ENCODE measurements around the gene HIRA.

DNA sequence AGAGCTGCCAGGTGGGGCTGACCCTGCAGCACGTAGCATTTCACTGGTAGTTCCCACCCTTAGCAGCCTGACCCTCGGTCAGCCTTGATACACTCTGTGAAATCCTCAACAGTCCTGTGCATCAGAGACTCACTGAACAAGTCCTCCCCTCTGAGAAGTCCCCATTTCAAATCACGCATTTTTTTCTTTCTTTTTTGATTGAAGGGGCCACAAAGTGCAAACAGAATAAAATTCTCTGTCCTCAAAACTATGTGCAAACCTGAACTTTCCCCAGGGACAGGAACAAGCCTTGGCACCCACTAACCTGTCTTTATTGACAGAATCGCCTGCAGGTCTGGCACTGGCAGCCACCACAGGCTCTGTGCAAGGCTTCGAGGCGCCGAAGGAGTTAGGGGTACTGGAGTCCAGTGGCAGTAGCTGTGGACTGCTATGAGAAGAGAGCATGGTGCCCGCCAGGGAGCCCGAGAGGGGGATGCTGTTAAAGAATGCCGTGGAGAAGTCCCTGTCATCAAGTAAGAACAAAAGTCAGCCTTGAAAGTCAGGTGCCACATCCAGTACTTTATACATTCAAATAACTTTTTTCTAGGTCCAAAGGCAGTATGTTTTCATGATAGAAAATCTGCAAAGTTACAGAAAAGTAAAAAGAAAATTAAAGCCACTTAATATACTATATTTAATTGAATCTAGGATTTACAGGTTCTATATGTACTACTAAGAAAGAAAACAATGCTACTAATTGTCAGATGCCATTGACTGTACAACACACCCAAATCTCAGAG lies 53.8 kb downstream of the HIRA start:
- TF ChIP-seq, protein P1, sequence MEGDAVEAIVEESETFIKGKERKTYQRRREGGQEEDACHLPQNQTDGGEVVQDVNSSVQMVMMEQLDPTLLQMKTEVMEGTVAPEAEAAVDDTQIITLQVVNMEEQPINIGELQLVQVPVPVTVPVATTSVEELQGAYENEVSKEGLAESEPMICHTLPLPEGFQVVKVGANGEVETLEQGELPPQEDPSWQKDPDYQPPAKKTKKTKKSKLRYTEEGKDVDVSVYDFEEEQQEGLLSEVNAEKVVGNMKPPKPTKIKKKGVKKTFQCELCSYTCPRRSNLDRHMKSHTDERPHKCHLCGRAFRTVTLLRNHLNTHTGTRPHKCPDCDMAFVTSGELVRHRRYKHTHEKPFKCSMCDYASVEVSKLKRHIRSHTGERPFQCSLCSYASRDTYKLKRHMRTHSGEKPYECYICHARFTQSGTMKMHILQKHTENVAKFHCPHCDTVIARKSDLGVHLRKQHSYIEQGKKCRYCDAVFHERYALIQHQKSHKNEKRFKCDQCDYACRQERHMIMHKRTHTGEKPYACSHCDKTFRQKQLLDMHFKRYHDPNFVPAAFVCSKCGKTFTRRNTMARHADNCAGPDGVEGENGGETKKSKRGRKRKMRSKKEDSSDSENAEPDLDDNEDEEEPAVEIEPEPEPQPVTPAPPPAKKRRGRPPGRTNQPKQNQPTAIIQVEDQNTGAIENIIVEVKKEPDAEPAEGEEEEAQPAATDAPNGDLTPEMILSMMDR (IDR thresholded peaks at IDR 0.05; ENCODE audit: low read depth, low read length, missing input control): no peak
- TF ChIP-seq FOXA1 (IDR thresholded peaks at IDR 0.05) (peak; percentile 21), TAF1 (conservative IDR thresholded peaks at IDR 0.05) (no peak), EGR1 (IDR thresholded peaks at IDR 0.05; ENCODE audit: low read depth in 2 of 2) (no peak), SP1 (IDR thresholded peaks at IDR 0.05) (no peak), YY1 (IDR thresholded peaks at IDR 0.05) (no peak), RAD21 (IDR thresholded peaks at IDR 0.05) (no peak), JUND (IDR thresholded peaks at IDR 0.05) (no peak), GABPA (IDR thresholded peaks at IDR 0.05 in 1 of 2, conservative IDR thresholded peaks at IDR 0.05 in 1 of 2) (no peak)
- TF ChIP-seq, protein P2, sequence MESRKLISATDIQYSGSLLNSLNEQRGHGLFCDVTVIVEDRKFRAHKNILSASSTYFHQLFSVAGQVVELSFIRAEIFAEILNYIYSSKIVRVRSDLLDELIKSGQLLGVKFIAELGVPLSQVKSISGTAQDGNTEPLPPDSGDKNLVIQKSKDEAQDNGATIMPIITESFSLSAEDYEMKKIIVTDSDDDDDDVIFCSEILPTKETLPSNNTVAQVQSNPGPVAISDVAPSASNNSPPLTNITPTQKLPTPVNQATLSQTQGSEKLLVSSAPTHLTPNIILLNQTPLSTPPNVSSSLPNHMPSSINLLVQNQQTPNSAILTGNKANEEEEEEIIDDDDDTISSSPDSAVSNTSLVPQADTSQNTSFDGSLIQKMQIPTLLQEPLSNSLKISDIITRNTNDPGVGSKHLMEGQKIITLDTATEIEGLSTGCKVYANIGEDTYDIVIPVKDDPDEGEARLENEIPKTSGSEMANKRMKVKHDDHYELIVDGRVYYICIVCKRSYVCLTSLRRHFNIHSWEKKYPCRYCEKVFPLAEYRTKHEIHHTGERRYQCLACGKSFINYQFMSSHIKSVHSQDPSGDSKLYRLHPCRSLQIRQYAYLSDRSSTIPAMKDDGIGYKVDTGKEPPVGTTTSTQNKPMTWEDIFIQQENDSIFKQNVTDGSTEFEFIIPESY (IDR thresholded peaks at IDR 0.05): no peak
- TF ChIP-seq, protein P3, sequence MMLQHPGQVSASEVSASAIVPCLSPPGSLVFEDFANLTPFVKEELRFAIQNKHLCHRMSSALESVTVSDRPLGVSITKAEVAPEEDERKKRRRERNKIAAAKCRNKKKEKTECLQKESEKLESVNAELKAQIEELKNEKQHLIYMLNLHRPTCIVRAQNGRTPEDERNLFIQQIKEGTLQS (IDR thresholded peaks at IDR 0.05): no peak
- TF ChIP-seq, protein P4, sequence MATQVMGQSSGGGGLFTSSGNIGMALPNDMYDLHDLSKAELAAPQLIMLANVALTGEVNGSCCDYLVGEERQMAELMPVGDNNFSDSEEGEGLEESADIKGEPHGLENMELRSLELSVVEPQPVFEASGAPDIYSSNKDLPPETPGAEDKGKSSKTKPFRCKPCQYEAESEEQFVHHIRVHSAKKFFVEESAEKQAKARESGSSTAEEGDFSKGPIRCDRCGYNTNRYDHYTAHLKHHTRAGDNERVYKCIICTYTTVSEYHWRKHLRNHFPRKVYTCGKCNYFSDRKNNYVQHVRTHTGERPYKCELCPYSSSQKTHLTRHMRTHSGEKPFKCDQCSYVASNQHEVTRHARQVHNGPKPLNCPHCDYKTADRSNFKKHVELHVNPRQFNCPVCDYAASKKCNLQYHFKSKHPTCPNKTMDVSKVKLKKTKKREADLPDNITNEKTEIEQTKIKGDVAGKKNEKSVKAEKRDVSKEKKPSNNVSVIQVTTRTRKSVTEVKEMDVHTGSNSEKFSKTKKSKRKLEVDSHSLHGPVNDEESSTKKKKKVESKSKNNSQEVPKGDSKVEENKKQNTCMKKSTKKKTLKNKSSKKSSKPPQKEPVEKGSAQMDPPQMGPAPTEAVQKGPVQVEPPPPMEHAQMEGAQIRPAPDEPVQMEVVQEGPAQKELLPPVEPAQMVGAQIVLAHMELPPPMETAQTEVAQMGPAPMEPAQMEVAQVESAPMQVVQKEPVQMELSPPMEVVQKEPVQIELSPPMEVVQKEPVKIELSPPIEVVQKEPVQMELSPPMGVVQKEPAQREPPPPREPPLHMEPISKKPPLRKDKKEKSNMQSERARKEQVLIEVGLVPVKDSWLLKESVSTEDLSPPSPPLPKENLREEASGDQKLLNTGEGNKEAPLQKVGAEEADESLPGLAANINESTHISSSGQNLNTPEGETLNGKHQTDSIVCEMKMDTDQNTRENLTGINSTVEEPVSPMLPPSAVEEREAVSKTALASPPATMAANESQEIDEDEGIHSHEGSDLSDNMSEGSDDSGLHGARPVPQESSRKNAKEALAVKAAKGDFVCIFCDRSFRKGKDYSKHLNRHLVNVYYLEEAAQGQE (IDR thresholded peaks at IDR 0.05): no peak
